Spinal cord (tissue), 10 donors: ENCODE results near the gene SND1. TPM values are rescaled to one million over a fixed set of nuclear protein-coding genes. Genes with fewer than 3 reads are reported as not detected.

Source experiments
- DNase-seq, 6 donors: peaks; one replicate each; pipeline versions ENCODE4 v3.0.0 to v3.0.0-alpha.2; 2013 to 2015; ENCODE audit warnings: low spot score in 6 of 6, low read depth in 4 of 6
- H3K27ac ChIP-seq: one replicate; pipeline ENCODE4 v1.5.1; 2013; ENCODE audit warnings: low read depth, low read length, control low read depth
- H3K27me3 ChIP-seq: one replicate; pipeline ENCODE4 v1.6.1; 2013; ENCODE audit warnings: low read length; ENCODE audit not compliant: control insufficient read depth, insufficient read depth
- H3K36me3 ChIP-seq: one replicate; pipeline ENCODE4 v1.6.1; 2013; ENCODE audit warnings: low read length; ENCODE audit not compliant: control insufficient read depth, insufficient read depth
- H3K4me1 ChIP-seq: one replicate; pipeline ENCODE4 v1.6.1; 2013; ENCODE audit warnings: low read length; ENCODE audit not compliant: control insufficient read depth, insufficient read depth
- H3K4me3 ChIP-seq: one replicate; pipeline ENCODE4 v1.5.1; 2013; ENCODE audit warnings: low read depth, low read length, control low read depth
- H3K9me3 ChIP-seq: one replicate; pipeline ENCODE4 v1.6.1; 2013; ENCODE audit warnings: low read length; ENCODE audit not compliant: control insufficient read depth, insufficient read depth
- WGBS: methylation state at CpG from one replicate; pipeline ENCODE4 v1.1.5; 2013; ENCODE audit warnings: missing lambda C conversion rate; ENCODE audit not compliant: insufficient coverage; 5-methylcytosine and 5-hydroxymethylcytosine counted together
- polyA plus RNA-seq, 2 donors: library from polyadenylated mRNA; unstranded; fragments of 120-200 nt; gene quantifications; one replicate each; pipeline ENCODE4 v1.2.1, GENCODE V29; 2013; ENCODE audit not compliant: insufficient read length in 2 of 2
- total RNA-seq, 2 donors: library from RNA; depleted of rRNA in 1 of 2; stranded (reverse); fragments of 120-200 nt in 1 of 2; fragments of >200 nt in 1 of 2; gene quantifications; one replicate each; pipeline versions ENCODE4 v1.2.3 to v1.2.4, GENCODE V29; 2013 to 2014
- donor health status: healthy.

Gene SND1
- total and polyA plus RNA-seq, 4 donors: 72.1 to 125 (median 91.3) TPM

DNA sequence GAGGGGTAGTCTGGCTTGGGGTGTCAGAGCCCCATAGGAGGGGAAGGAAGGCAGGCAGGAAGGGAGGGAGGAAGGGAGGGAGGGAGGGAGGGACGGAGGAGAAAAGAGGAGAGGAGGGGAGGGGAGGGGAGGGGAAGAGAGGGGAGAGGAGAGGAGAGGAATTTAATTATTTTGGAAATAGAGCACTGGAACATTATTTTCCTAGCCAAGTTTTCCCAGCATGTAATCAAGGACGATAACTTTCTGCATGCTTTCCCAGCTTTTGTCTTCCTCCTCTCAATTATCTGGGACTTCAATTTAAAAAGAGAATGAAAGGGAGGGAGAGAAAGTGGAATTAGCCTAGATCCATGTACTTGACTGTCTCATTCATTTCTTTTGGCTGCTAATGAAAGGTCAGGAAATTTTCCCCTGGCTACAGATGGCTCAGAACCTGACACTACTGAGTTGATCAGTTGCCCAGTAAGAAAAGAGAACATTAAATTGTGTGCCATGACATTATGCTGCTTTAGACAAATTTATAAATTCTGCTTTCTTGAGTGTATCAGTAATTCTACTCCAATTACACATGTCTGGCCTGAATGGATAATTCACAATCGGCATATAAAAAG, 230.4 kb downstream of the SND1 start:
- Histone ChIP-seq H3K9me3 (no peaks in the 10 kb centered on the region), H3K36me3 (no peaks in the 10 kb centered on the region), H3K27ac (peak overlapping the region; percentile 40), H3K4me1 (peaks cover 11% of the 10 kb centered on the region), H3K4me3 (no peak overlapping the region), H3K27me3 (no peaks in the 10 kb centered on the region)
- no CpG with 5 or more reads among the region's 3 CpGs for WGBS
- DNase-seq: peak in 2 of 6 donors; percentile 46 to 71

DNA sequence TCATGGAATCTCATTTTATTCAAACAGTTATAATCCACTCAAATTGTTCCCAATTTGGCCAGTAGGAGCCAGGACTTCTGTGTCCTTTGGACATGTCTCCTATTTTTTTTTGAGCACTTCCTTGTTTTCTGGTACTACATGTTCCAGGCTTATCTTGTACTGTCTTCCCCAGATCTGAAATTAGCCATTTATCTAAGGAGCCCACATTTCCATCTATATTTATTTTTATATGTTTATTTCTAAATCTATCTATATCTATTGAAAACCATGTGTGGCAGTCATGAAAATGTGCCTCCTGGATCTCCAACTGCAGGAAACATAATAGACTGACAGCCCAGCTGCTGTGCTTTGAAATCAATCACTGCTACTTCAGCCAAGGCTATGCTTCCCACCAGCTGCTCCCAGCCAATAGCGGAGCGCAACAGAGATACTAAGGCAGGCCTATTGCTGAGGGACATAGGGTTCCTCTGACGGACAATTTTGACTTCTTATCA, 232.1 kb downstream of the SND1 start:
- DNase-seq: no peak
- Histone ChIP-seq H3K27me3 (no peaks in the 10 kb centered on the region), H3K9me3 (no peaks in the 10 kb centered on the region), H3K27ac (no peak overlapping the region), H3K4me3 (no peak overlapping the region), H3K36me3 (no peaks in the 10 kb centered on the region), H3K4me1 (peaks cover 11% of the 10 kb centered on the region)
- 100% methylated on average over 3 of the region's 3 CpGs for WGBS

DNA sequence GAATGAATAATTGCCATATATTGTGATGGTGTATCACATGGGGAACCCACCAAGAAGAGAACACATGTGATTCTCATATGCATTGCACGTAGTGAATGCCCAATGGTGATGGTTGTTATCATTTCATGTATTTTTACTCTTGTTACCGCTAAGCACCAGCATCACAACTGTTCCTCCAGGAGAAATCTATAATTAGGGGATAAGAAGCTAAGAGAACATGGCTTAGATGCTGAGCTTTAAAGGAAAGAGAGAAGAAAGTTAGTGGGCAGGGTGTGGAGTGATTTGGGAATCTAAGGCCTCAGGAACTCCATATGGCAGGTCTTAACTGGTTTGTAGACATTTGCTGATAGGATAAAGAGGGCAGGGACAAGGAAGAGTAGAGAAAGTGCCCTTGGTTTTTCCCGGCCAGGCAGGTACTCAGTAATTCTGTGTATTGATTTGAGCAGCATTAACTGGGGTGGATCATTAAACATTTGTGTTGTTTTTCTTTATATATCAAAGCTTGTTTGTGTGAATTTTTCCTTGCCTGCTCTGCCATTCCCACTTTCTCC, 233.3 kb downstream of the SND1 start:
- DNase-seq: no peak
- H3K9me3 ChIP-seq: no peaks in the 10 kb centered on the region
- H3K4me1 ChIP-seq: peaks cover 11% of the 10 kb centered on the region
- WGBS: no CpG with 5 or more reads among the region's 3 CpGs
- H3K4me3 ChIP-seq: no peak overlapping the region
- H3K27ac ChIP-seq: peak overlapping the region; percentile 80
- H3K36me3 ChIP-seq: no peaks in the 10 kb centered on the region
- no peaks in the 10 kb centered on the region for H3K27me3 ChIP-seq

DNA sequence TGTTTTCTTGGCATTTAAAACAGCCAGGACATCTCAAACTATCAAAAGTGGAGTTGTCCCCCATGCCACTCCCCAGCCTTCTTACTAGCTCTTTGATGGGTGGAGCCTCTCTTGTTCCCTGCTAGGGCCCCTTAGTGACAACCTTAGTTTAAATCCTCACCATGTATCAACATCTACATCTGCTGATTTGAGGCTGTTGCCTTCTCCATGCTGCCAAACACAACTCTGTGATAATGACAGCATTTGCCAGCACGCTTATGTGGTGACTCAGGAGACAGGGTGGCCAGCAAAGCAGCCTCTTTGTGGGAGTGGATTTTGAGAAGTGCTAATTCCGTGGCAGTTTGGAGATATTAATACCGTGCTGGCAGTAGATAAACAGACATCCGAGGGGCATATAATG, 233.8 kb downstream of the SND1 start:
- Histone ChIP-seq H3K27me3 (no peaks in the 10 kb centered on the region), H3K4me3 (no peak overlapping the region), H3K4me1 (peaks cover 11% of the 10 kb centered on the region), H3K9me3 (no peaks in the 10 kb centered on the region), H3K27ac (peak overlapping the region; percentile 80), H3K36me3 (no peaks in the 10 kb centered on the region)
- no CpG with 5 or more reads among the region's 4 CpGs for WGBS
- peak in 2 of 6 donors; percentile 43 to 62 for DNase-seq

DNA sequence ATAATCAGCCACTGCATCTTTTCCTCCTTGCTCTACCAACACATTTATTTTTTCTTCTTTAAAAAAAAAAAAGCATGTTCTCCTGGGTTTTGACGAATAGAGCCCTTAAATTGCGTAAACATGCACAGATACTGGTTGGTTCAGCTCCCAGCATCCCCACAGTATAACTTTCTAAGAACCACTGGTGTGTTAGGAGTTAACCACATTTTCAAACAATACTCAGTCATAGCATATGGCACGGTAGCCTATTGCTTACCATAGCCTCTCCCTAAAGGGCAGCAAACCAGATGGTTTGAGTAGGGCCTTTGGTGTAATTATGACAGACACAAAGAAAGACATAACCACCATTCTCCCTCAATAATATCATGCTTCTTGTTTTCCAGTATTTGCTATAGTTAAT, 234.3 kb downstream of the SND1 start:
- no peaks in the 10 kb centered on the region for H3K27me3 ChIP-seq
- DNase-seq: peak in 1 of 6 donors; percentile 70
- H3K4me3 ChIP-seq: no peak overlapping the region
- no peaks in the 10 kb centered on the region for H3K9me3 ChIP-seq
- peak overlapping the region; percentile 80 for H3K27ac ChIP-seq
- peaks cover 11% of the 10 kb centered on the region for H3K4me1 ChIP-seq
- no peaks in the 10 kb centered on the region for H3K36me3 ChIP-seq
- WGBS: 83% methylated on average over 1 of the region's 3 CpGs

DNA sequence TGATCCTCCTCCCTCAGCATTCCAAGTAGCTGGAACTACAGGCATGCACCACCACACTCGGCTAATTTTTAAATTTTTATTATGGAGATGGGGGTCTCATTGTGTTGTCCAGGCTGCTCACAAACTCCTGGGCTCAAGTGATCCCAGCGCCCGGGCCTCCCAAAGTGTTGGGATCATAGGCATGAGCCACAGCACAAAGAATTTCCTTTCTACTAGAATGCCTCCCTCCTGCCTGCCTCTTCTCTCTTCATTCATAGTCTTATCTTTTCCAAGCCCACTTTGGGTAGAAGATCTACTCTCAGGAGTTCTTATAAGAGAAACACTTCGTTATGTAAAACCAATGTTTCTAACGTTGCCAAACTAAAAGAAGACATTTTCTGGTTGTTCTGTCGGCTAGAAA, 235.1 kb downstream of the SND1 start:
- no peaks in the 10 kb centered on the region for H3K36me3 ChIP-seq
- DNase-seq: no peak
- H3K4me3 ChIP-seq: no peak overlapping the region
- H3K27me3 ChIP-seq: no peaks in the 10 kb centered on the region
- WGBS: no CpG with 5 or more reads among the region's 6 CpGs
- H3K9me3 ChIP-seq: no peaks in the 10 kb centered on the region
- peak overlapping the region; percentile 80 for H3K27ac ChIP-seq
- peaks cover 6% of the 10 kb centered on the region for H3K4me1 ChIP-seq

DNA sequence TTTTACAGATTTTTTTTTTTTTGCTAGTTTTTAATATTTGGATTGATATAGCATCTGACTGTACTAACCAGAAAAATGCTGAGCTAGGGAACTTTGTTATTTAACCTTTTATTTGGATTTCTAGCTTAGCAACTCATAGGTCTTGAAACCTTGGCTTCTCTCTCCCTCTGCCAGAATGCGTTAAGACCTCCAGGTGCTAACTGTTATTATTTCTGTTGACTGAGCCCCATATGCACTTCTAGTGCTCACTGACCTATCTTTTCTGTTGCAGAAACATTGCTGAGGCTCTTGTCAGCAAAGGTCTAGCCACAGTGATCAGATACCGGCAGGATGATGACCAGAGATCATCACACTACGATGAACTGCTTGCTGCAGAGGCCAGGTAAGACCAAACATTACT, 235.6 kb downstream of the SND1 start:
- DNase-seq: no peak
- Histone ChIP-seq H3K4me1 (peaks cover 3% of the 10 kb centered on the region), H3K36me3 (no peaks in the 10 kb centered on the region), H3K27ac (peak overlapping the region; percentile 80), H3K4me3 (no peak overlapping the region), H3K9me3 (no peaks in the 10 kb centered on the region), H3K27me3 (no peaks in the 10 kb centered on the region)
- WGBS: 83% methylated on average over 3 of the region's 3 CpGs

DNA sequence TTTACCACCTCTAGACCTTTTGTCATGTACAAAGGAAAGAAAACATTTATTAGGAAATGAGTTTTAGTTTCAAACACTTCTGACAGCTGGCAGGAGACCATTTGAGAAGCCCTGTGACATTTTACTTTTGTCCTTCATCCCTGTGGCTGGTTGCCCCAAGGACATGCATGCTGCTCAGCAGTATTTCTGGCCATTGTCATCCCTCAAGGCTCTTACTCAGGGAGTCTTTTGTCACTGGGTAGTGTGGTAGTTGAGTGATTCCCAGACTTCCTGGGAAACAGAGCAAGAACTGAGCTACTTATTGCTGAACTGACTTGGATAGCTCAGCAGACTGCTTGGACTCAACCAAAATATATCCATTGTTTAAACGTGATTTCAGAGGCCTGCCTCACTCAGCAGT, 236.4 kb downstream of the SND1 start:
- no CpG with 5 or more reads among the region's 1 CpG for WGBS

DNA sequence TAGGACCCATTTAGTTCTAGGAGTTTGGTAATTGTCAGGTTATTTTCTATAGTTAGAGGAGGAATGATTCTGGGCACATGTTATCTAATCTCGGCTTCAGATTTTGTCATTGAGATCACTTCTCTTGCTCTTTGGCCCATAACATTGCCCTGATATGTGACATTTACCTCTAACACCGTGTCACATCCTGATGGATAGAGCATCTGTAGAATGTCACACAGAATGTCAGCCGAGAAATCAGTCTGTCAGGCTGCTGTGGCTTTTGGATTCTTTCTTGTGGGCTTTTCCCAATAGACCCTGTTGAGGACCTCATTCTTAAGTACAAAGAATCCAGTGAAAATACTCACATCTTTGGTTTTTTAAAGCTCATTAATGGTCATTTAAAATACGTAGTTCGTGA, 236.8 kb downstream of the SND1 start:
- Histone ChIP-seq H3K9me3 (no peaks in the 10 kb centered on the region), H3K36me3 (no peaks in the 10 kb centered on the region), H3K4me3 (no peak overlapping the region), H3K4me1 (peaks cover 3% of the 10 kb centered on the region), H3K27me3 (no peaks in the 10 kb centered on the region), H3K27ac (peak overlapping the region; percentile 29)
- DNase-seq: no peak
- WGBS: 100% methylated on average over 1 of the region's 5 CpGs

More for the DNA sequence above, 236.4 kb downstream of the SND1 start:
- Histone ChIP-seq H3K36me3 (no peaks in the 10 kb centered on the region), H3K4me1 (peaks cover 3% of the 10 kb centered on the region), H3K27me3 (no peaks in the 10 kb centered on the region), H3K27ac (peak overlapping the region; percentile 29), H3K9me3 (no peaks in the 10 kb centered on the region), H3K4me3 (no peak overlapping the region)
- no peak for DNase-seq

DNA sequence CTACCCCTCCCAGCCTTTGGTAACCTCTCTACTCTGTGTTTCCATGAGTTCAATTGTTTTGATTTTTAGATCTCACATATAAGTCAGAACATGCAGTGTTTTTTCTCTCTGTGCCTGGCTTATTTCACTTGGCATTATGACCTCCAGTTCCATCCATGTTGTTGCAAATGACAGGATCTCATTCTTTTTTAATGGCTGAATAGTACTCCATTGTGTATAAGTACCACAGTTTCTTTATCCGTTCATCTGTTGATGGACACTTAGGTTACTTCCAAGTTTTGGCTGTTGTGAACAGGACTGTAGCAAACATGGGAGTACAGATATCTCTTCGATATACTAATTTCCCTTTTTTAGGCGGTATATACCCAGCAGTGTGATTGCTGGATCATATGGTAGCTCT, 237.7 kb downstream of the SND1 start:
- Histone ChIP-seq H3K9me3 (no peaks in the 10 kb centered on the region), H3K27me3 (no peaks in the 10 kb centered on the region), H3K4me1 (peaks cover 3% of the 10 kb centered on the region), H3K27ac (no peak overlapping the region), H3K36me3 (no peaks in the 10 kb centered on the region), H3K4me3 (no peak overlapping the region)
- no CpG with 5 or more reads among the region's 3 CpGs for WGBS
- no peak for DNase-seq
